MM.1S (cell line): ENCODE data around the gene MSL2.
"Not testable (repeated sequence)": the region's sequence is repeated elsewhere in the genome, so short reads cannot be mapped to it uniquely, and the experiment has no call there.

Experiments
- DNase-seq: peaks from one replicate; pipeline ENCODE4 v3.0.0-alpha.2; 2015
- H2AFZ ChIP-seq: fragments of 300-600 bp; sonication (generic); 2 replicates; pipeline ENCODE4 v1.6.0; 2016; ENCODE audit warnings: antibody characterized with exemption, low read length
- H3F3A ChIP-seq: fragments of 300-600 bp; sonication (generic); 2 replicates; pipeline ENCODE4 v1.6.1; 2016; ENCODE audit warnings: mild to moderate bottlenecking, antibody characterized with exemption, low read length, moderate library complexity, mixed read lengths; ENCODE audit not compliant: insufficient read depth
- H3K27ac ChIP-seq: fragments of 300-600 bp; sonication (generic); 2 replicates; pipeline ENCODE4 v1.5.1; 2016; ENCODE audit warnings: mild to moderate bottlenecking, low read length
- H3K27me3 ChIP-seq: fragments of 300-600 bp; sonication (generic); replicated peaks from 2 replicates; pipeline ENCODE4 v1.6.0; 2016; ENCODE audit warnings: low read length; ENCODE audit not compliant: insufficient read depth
- H3K36me3 ChIP-seq: fragments of 300-600 bp; sonication (generic); replicated peaks from 2 replicates; pipeline ENCODE4 v1.6.1; 2016; ENCODE audit warnings: mild to moderate bottlenecking, low read length, mixed read lengths; ENCODE audit not compliant: insufficient read depth
- H3K4me1 ChIP-seq: fragments of 300-600 bp; sonication (generic); 2 replicates; pipeline ENCODE4 v1.6.1; 2016; ENCODE audit warnings: low read length, mixed read lengths
- H3K4me2 ChIP-seq: fragments of 300-600 bp; sonication (generic); 2 replicates; pipeline ENCODE4 v1.6.0; 2016; ENCODE audit warnings: low read depth, low read length
- H3K4me3 ChIP-seq: fragments of 300-600 bp; sonication (generic); 2 replicates; pipeline ENCODE4 v1.5.1; 2016; ENCODE audit warnings: low read length, mixed read lengths
- H3K79me2 ChIP-seq: fragments of 300-600 bp; sonication (generic); 2 replicates; pipeline ENCODE4 v1.6.1; 2016; ENCODE audit warnings: mixed run types, low read length, mixed read lengths
- H3K9ac ChIP-seq: fragments of 300-600 bp; sonication (generic); 2 replicates; pipeline ENCODE4 v1.6.1; 2016; ENCODE audit warnings: low read length, mixed read lengths
- H3K9me2 ChIP-seq: fragments of 300-600 bp; sonication (generic); replicated peaks from 2 replicates; pipeline ENCODE4 v1.6.1; 2016; ENCODE audit warnings: mild to moderate bottlenecking, low read length, mixed read lengths; ENCODE audit not compliant: insufficient read depth
- H3K9me3 ChIP-seq: fragments of 300-600 bp; sonication (generic); replicated peaks from 2 replicates; pipeline ENCODE4 v1.6.1; 2016; ENCODE audit warnings: mild to moderate bottlenecking, low read length, mixed read lengths; ENCODE audit not compliant: insufficient read depth
- H4K20me1 ChIP-seq: fragments of 300-600 bp; sonication (generic); 2 replicates; pipeline ENCODE4 v1.6.1; 2016; ENCODE audit warnings: mild to moderate bottlenecking, low read length, moderate library complexity, mixed read lengths; ENCODE audit not compliant: insufficient read depth
- CTCF ChIP-seq: fragments of 300-600 bp; sonication (generic); IDR thresholded peaks from 2 replicates; pipeline ENCODE4 v1.5.1; 2016; ENCODE audit warnings: antibody characterized with exemption, low read length, mixed read lengths
- EZH2 ChIP-seq: fragments of 300-600 bp; sonication (generic); optimal IDR thresholded peaks from 2 replicates; pipeline ENCODE3; 2017; ENCODE audit warnings: low read depth, mild to moderate bottlenecking, antibody characterized with exemption, low read length, mixed read lengths
- EZH2phosphoT487 ChIP-seq: fragments of 300-600 bp; sonication (generic); IDR thresholded peaks from 2 replicates; pipeline ENCODE4 v1.6.1; 2018; ENCODE audit warnings: antibody characterized with exemption, low read length

MSL2 gene

GRCh38 chr3:136134091-136134490, 62.0 kb downstream of the MSL2 start:
- Histone ChIP-seq H3K4me1 (peaks cover 9% of the 10 kb centered on the region), H3K9ac (no peak overlapping the region), H3K9me3 (no peaks in the 10 kb centered on the region), H3F3A (peaks cover 14% of the 10 kb centered on the region), H3K4me2 (no peak overlapping the region), H3K36me3 (no peaks in the 10 kb centered on the region), H3K79me2 (no peaks in the 10 kb centered on the region; the same call in 1 of the 2 replicates), H2AFZ (no peak overlapping the region), H3K27me3 (no peaks in the 10 kb centered on the region), H3K4me3 (no peak overlapping the region), H3K27ac (no peak overlapping the region), H4K20me1 (no peaks in the 10 kb centered on the region), H3K9me2 (no peaks in the 10 kb centered on the region)
- TF ChIP-seq EZH2phosphoT487 (no peak), CTCF (no peak), EZH2 (no peak)
- DNase-seq = no peak

GRCh38 chr3:136131647-136132046, 64.5 kb downstream of the MSL2 start:
- H3K36me3 ChIP-seq, H3K4me3 ChIP-seq, H3K9me2 ChIP-seq, H3K9ac ChIP-seq, H3K4me2 ChIP-seq, H3K4me1 ChIP-seq, H3K9me3 ChIP-seq, DNase-seq, H3K27ac ChIP-seq, H2AFZ ChIP-seq, H3F3A ChIP-seq, H3K27me3 ChIP-seq, H4K20me1 ChIP-seq, H3K79me2 ChIP-seq: not testable (repeated sequence)

DNA sequence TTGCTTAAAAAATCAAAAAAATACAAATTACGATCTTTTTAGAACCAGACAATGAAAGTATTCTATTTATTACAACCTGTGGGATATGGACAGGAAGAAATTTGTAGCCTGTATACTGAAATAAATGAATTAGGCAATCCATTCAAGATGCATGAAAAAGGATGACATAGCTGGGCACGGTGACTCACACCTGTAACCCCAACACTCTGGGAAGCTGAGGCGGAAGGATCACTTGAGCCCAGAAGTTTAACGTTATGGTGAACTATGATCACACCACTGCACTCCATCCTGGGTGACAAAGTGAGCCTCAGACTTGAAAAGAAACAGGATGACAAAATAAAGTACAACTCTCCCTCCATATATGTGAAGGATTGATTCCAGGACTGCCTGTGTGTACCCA, 74.1 kb downstream of the MSL2 start:
- Histone ChIP-seq H3K9me2 (no peaks in the 10 kb centered on the region), H3K4me3 (no peak overlapping the region), H4K20me1 (no peaks in the 10 kb centered on the region), H3K36me3 (no peaks in the 10 kb centered on the region), H3K9me3 (no peaks in the 10 kb centered on the region), H3F3A (no peaks in the 10 kb centered on the region), H3K4me1 (no peaks in the 10 kb centered on the region; the same call in 1 of the 2 replicates), H3K27me3 (no peaks in the 10 kb centered on the region), H3K4me2 (no peak overlapping the region), H3K79me2 (no peaks in the 10 kb centered on the region), H2AFZ (no peak overlapping the region), H3K27ac (no peak overlapping the region), H3K9ac (no peak overlapping the region)
- DNase-seq = no peak
- no peak for TF ChIP-seq EZH2phosphoT487
- TF ChIP-seq CTCF = no peak
- TF ChIP-seq EZH2 = no peak

DNA sequence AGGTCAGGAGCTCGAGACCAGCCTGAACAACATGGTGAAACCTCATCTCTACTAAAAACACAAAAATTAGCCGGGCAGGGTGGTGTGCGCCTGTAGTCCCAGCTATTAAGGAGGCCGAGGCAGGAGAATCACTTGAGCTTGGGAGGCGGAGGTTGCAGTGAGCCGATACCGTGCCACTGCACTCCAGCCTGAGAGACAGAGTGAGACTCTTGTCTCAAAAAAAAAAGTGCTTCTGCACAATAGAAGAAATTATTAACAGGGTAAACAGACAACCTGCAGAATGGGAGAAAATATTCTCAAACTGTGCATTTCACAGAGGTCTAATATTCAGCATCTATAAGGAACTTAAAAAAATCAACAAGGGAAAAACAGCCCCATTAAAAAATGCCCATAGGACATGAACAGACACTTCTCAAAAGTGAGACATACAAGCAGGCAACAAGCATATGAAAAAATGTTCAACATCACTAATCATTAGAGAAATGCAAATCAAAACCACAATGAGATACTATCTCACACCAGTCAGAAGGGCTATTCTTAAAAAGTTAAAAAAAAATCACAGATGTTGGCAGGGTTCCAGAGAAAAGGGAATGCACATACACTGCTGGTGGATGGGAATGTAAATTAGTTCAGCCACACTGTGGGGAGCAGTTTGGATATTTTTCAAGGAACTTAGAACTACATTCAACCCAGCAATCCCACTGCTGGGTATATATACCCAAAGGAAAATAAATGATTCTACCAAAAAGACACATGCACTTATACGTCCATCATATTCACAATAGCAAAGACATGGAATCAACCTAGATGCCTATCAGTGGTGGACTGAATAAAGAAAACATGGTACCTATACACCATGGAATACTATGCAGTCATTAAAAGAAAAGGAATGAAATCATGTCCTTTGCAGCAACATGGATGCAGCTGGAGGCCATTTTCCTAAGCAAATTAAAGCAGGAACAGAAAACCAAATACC, 75.5 kb downstream of the MSL2 start:
- Histone ChIP-seq H3K9ac (no peak overlapping the region), H3K4me1 (no peaks in the 10 kb centered on the region; the same call in 1 of the 2 replicates), H3K79me2 (no peaks in the 10 kb centered on the region), H3K4me3 (no peak overlapping the region), H3K4me2 (no peak overlapping the region), H2AFZ (no peak overlapping the region), H3K9me3 (no peaks in the 10 kb centered on the region), H3F3A (no peaks in the 10 kb centered on the region), H3K36me3 (no peaks in the 10 kb centered on the region), H3K9me2 (no peaks in the 10 kb centered on the region), H3K27ac (no peak overlapping the region), H4K20me1 (no peaks in the 10 kb centered on the region), H3K27me3 (no peaks in the 10 kb centered on the region)
- TF ChIP-seq EZH2 (no peak), CTCF (no peak), EZH2phosphoT487 (no peak)
- no peak for DNase-seq

GRCh38 chr3:136119783-136120182, 76.4 kb downstream of the MSL2 start:
- H3K27ac ChIP-seq, H3K36me3 ChIP-seq, DNase-seq, H3K9ac ChIP-seq, H3K4me2 ChIP-seq, H3K4me1 ChIP-seq, H4K20me1 ChIP-seq, H3K27me3 ChIP-seq, H3K79me2 ChIP-seq, H3F3A ChIP-seq, H3K9me2 ChIP-seq, H2AFZ ChIP-seq, H3K9me3 ChIP-seq, H3K4me3 ChIP-seq: not testable (repeated sequence)
